GM12875 (cell line): ENCODE measurements around the gene ADAMTS13.

ENCODE experiments used
- H3K4me3 ChIP-seq: one replicate; pipeline ENCODE4 v1.5.1; 2011; ENCODE audit warnings: low read depth, low read length, control low read depth
- TF ChIP-seq, protein P1 (sequence below): IDR thresholded peaks from 2 replicates; pipeline ENCODE4 v1.5.1; 2011; ENCODE audit warnings: low read depth, mild to moderate bottlenecking, control low read depth, inconsistent platforms, low read length, moderate library complexity, borderline replicate concordance; ENCODE audit not compliant: insufficient read depth

The ADAMTS13 gene

DNA sequence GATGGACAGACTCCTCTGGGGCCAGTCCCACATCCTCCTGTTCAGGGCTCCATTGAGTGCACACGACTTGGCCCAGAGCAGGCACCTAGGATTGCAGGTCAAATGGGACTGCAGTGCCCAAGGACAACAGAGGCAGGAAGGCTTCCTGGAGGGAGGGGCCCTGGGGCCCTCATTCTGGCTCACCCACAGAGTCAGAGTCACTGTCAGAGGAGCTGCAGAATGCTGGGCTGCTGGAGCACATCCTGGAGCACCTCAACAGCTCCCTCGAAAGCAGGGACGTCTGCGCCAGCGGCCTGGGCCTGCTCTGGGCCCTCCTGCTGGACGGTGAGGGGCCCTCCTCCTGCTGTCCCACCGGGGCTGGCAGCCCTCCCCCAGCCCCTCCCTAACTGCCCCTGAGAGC lies 19.5 kb upstream of the ADAMTS13 start:
- no peak overlapping the region for H3K4me3 ChIP-seq
- TF ChIP-seq, protein P1, sequence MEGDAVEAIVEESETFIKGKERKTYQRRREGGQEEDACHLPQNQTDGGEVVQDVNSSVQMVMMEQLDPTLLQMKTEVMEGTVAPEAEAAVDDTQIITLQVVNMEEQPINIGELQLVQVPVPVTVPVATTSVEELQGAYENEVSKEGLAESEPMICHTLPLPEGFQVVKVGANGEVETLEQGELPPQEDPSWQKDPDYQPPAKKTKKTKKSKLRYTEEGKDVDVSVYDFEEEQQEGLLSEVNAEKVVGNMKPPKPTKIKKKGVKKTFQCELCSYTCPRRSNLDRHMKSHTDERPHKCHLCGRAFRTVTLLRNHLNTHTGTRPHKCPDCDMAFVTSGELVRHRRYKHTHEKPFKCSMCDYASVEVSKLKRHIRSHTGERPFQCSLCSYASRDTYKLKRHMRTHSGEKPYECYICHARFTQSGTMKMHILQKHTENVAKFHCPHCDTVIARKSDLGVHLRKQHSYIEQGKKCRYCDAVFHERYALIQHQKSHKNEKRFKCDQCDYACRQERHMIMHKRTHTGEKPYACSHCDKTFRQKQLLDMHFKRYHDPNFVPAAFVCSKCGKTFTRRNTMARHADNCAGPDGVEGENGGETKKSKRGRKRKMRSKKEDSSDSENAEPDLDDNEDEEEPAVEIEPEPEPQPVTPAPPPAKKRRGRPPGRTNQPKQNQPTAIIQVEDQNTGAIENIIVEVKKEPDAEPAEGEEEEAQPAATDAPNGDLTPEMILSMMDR = no peak

DNA sequence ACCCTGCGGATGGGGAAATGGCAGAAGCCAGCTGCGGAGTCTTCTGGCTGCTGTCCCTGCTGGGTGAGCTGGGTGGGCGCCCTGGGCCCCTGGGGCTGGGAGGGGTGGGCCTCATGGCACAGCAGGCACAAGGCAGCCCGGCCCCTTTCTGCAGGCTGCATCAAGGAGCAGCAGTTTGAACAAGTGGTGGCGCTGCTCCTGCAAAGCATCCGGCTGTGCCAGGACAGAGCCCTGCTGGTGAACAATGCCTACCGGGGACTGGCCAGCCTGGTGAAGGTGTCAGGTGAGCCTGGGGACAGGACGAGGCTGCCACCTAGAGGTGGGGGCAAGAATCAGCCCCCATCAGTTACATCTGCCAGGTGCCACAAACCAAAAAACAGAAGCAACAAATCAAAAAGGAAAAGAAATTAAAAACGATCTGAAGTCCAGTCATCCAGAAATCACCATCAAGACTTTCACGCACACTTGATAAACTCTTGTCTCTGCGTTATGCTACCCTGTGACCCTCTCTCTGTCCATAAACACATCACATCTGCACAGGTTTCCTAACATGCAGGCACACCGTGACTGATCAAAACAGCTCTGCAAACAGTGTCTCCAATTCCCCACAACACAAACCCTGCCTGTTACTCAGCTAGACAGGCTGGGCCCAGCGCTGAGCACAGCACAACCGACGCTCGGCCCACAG lies 18.3 kb upstream of the ADAMTS13 start:
- TF ChIP-seq, protein P1 = peak; percentile 62
- H3K4me3 ChIP-seq = no peak overlapping the region

GRCh38 chr9:133404454-133405002 lies 17.6 kb upstream of the ADAMTS13 start:
- H3K4me3 ChIP-seq = no peak overlapping the region
- TF ChIP-seq, protein P1 = no peak

- no peak overlapping the region for H3K4me3 ChIP-seq
- TF ChIP-seq, protein P1 = no peak
These were observed 16.4 kb upstream of the ADAMTS13 start for GRCh38 chr9:133405508-133406438.

DNA sequence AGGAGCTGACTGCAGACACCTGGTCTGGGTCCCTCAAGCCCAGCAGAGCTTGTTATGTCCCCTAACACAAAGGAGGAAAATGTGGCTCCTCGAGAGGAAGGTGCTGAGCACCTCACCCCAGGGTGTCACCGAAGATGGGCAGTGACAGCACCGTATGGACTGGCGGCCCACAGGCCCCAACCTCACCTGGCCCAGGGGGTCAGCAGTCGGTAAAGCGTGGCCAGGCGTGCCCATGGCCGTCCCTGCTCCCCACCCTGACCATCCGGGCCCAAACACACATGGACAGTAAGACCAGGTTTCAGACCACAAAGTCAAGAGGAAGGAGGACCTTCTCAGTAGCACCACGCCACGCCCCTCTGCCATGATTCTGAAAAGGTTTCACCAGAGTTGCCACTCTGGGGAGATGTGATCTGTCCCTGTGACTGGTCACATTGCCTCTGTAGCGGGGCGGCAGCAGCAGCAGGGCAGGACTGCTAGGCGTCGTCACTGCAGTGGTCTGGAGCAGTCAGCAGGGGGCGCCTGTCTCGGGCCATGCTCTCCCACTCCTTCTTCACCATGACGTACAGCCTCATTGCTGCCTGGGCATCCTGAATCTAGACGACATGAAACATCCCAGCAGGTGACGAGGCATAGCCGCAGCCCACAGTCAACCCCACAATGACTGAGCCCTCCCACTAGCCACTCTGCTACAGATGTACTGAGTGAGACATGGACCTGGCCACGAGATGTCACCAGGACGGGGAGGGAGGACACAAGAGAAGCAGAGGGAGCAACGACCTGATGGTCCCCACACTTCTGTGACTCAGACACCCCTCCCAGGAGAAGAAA lies 15.5 kb upstream of the ADAMTS13 start:
- TF ChIP-seq, protein P1 = peak; percentile 97
- no peak overlapping the region for H3K4me3 ChIP-seq

DNA sequence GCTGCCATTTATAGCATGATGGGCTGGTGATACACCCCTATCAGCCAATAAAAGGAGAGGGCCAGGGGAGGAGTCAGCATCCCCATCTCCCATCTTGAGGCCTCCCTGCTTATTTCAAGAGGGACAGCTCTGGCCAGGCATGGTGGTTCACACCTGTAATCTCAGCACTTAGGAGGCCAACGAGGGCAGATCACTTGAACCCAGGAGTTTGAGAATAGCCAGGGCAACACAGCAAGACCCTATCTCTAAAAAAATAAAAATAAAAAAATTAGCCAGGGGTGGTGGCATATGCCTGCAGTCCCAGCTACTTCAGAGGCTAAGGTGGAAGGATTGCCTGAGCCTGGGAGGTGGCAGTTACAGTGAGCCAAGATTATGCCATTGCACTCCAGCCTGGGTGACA lies 14.1 kb upstream of the ADAMTS13 start:
- TF ChIP-seq, protein P1 = no peak

More for the DNA sequence above, 14.1 kb upstream of the ADAMTS13 start:
- H3K4me3 ChIP-seq = no peak overlapping the region
